Endodermal cell (in vitro differentiated cells): Measurements from ENCODE around the gene DYNLRB1. TPM values are rescaled to one million over a fixed set of nuclear protein-coding genes. Genes with fewer than 3 reads are reported as not detected.

ENCODE experiments used
- DNase-seq: peaks from one replicate; pipeline ENCODE4 v3.0.0-alpha.2; 2017
- H3K27ac ChIP-seq: 2 replicates; pipeline ENCODE4 v1.5.1; 2013; ENCODE audit warnings: mild to moderate bottlenecking, low read depth, low read length, moderate library complexity
- H3K27me3 ChIP-seq: 2 replicates; pipeline ENCODE4 v1.6.1; 2013; ENCODE audit warnings: mild to moderate bottlenecking, low read length, moderate library complexity; ENCODE audit not compliant: insufficient read depth, control insufficient read depth, poor library complexity, severe bottlenecking
- H3K36me3 ChIP-seq: 2 replicates; pipeline ENCODE4 v1.7.0; 2013; ENCODE audit warnings: mild to moderate bottlenecking, low read length, moderate library complexity; ENCODE audit not compliant: control insufficient read depth, insufficient read depth
- H3K4me1 ChIP-seq: one replicate; pipeline ENCODE4 v1.7.0; 2013; ENCODE audit warnings: low read length; ENCODE audit not compliant: control insufficient read depth, insufficient read depth
- H3K4me3 ChIP-seq: 2 replicates; pipeline ENCODE4 v1.5.1; 2013; ENCODE audit warnings: mild to moderate bottlenecking, low read length, moderate library complexity
- H3K9ac ChIP-seq: 2 replicates; pipeline ENCODE4 v1.6.1; 2013; ENCODE audit warnings: mild to moderate bottlenecking, low read length, moderate library complexity; ENCODE audit not compliant: poor library complexity, severe bottlenecking; ENCODE audit errors: extremely low read depth
- H3K9me3 ChIP-seq: 2 replicates; pipeline ENCODE4 v1.6.1; 2013; ENCODE audit warnings: mild to moderate bottlenecking, low read length, moderate library complexity; ENCODE audit not compliant: control insufficient read depth
- H3K27ac Mint-ChIP-seq: 2 replicates; pipeline ENCODE4 v1.8.0; 2020; ENCODE audit warnings: mixed read lengths
- H3K27me3 Mint-ChIP-seq: 2 replicates; pipeline ENCODE4 v1.8.0; 2021; ENCODE audit warnings: mild to moderate bottlenecking, mixed read lengths; ENCODE audit not compliant: insufficient read depth
- H3K36me3 Mint-ChIP-seq: 2 replicates; pipeline ENCODE4 v1.8.0; 2020; ENCODE audit warnings: low read depth, mixed read lengths
- H3K4me1 Mint-ChIP-seq: 2 replicates; pipeline ENCODE4 v1.8.0; 2020; ENCODE audit warnings: mixed read lengths
- H3K4me3 Mint-ChIP-seq: 2 replicates; pipeline ENCODE4 v1.8.0; 2020; ENCODE audit warnings: mild to moderate bottlenecking, moderate library complexity, mixed read lengths
- H3K9me3 Mint-ChIP-seq: 2 replicates; pipeline ENCODE4 v1.8.0; 2020; ENCODE audit warnings: mild to moderate bottlenecking, mixed read lengths
- CTCF ChIP-seq: fragments of 200-600 bp; sonication (generic); conservative IDR thresholded peaks from 2 replicates; pipeline ENCODE4 v1.5.0; 2021; ENCODE audit warnings: antibody characterized with exemption, mild to moderate bottlenecking
- WGBS, 2 experiments: methylation state at CpG; one replicate each; pipeline versions ENCODE4 v1.1.5 to v1.1.7; 2013; ENCODE audit warnings: missing lambda C conversion rate in 2 of 2, mixed read lengths in 1 of 2; ENCODE audit not compliant: insufficient coverage in 1 of 2, insufficient read length in 1 of 2; 5-methylcytosine and 5-hydroxymethylcytosine counted together
- total RNA-seq, 2 donors: library from RNA; stranded (reverse); fragmentation: NEBNext Ultra II Directional in 1 of 2; extraction: Animal tissue kit (Norgen Biotek cat#: 25700) in 1 of 2; gene quantifications; 2 replicates in 1 of 2; 3 replicates in 1 of 2; pipeline ENCODE4 v1.2.1, GENCODE V29; 2021

Gene DYNLRB1
- total RNA-seq, 2 donors from 2014 or later: 194 to 213 TPM

DNA sequence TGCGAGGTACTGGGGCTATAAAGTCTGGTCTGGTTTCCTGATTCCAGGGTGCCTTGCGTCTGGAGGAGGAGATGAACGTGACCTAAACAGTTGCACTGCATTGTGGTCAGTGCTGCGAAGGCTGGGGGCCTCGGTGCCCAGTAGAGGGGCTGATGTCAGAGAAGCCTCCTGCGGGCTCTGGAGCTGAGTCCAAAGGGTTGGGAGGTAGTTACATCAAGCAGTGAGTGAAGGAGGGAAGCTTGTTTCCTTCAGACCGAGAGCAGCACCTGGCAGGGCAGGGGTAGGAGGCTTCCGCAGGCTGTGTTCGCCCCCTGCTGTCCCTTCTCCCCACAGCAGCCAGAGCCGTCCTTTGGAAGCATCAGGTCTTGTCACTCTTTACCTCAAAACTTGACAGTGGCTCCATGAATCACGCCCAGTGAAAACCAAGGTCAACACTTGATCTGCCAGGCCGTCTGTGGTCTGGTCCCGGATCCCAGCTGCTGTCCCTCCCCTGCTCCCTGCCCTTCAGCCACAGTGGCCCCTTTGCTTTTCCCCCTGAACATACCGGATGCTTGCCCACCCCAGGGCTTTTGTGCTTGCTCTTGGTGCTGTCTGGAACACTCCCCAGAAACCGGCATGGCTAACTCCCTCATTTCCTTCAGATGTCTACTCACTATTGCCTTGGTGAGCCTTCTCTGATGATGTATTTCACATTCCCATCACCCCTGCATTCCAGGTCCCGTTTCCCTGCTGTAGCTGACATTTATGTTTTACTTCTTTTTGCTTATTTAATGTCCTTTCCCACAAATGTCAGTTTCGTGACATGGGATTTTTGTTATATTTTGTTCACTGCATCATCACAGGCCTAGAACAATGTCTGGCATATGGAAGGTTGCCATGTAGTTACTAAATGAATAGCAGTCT lies 7.0 kb downstream of the DYNLRB1 start:
- peaks cover 66% of the 10 kb centered on the region for H3K36me3 Mint-ChIP-seq
- WGBS, 2 experiments: 69 to 70% methylated on average over 11 to 17 of the region's 17 CpGs
- TF ChIP-seq CTCF: peak; percentile 92
- H3K27me3 Mint-ChIP-seq: no peaks in the 10 kb centered on the region
- no peaks in the 10 kb centered on the region for H3K9me3 Mint-ChIP-seq
- H3K36me3 ChIP-seq: peaks cover 76% of the 10 kb centered on the region
- no peaks in the 10 kb centered on the region for H3K9me3 ChIP-seq
- peak; percentile 92 for DNase-seq
- no peak overlapping the region for H3K9ac ChIP-seq
- peaks cover 22% of the 10 kb centered on the region for H3K4me1 Mint-ChIP-seq
- no peaks in the 10 kb centered on the region for H3K27me3 ChIP-seq
- peaks cover 3% of the 10 kb centered on the region for H3K4me1 ChIP-seq
- H3K27ac Mint-ChIP-seq: peak overlapping the region; percentile 88
- no peak overlapping the region for H3K4me3 Mint-ChIP-seq
- no peak overlapping the region for H3K4me3 ChIP-seq
- H3K27ac ChIP-seq: no peak overlapping the region

DNA sequence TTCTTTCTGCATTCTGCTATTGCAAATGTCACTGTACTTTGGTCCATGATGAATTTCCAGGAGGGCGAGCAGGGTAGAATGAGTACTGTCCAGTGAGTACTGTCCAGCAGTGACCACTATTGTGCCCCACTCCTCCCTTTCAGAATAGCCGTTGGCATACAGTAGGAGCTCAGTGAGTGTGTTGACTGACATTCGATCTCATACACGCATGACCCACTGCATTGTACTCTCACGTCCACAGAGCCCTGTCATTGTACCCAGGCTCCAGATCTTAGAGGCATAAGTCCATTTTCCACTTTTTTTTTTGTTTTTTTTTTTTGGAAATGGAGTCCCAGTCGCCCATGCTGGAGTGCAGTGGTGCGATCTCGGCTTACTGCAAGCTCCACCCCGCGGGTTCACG lies 8.2 kb downstream of the DYNLRB1 start:
- no peak overlapping the region for H3K27ac ChIP-seq
- no peaks in the 10 kb centered on the region for H3K9me3 Mint-ChIP-seq

DNA sequence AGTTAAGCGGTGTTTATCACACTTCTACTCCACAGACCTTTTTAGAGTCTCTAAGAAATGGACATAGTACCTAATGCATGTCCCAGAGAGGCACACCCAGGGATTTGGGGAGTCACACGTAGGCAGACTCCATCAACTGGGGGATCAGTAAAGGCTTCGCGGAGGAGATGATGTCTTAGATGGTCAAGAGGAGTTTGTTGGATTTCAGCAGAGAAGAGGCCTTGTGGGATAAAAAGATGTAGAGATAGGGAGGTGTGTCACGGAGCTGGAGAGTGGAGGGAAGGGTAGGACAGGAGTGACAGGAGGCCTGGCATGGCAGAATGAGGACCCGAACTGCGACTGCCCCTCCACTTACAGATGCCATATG lies 9.1 kb downstream of the DYNLRB1 start:
- Histone ChIP-seq H3K4me1 (peaks cover 3% of the 10 kb centered on the region), H3K9ac (no peak overlapping the region), H3K9me3 (no peaks in the 10 kb centered on the region), H3K27ac (no peak overlapping the region), H3K27me3 (no peaks in the 10 kb centered on the region), H3K4me3 (no peak overlapping the region), H3K36me3 (peaks cover 80% of the 10 kb centered on the region)
- Mint-ChIP-seq H3K4me1 (peaks cover 20% of the 10 kb centered on the region), H3K9me3 (no peaks in the 10 kb centered on the region), H3K36me3 (peaks cover 74% of the 10 kb centered on the region), H3K4me3 (no peak overlapping the region), H3K27ac (peak overlapping the region; percentile 12), H3K27me3 (no peaks in the 10 kb centered on the region)
- WGBS, 2 experiments: 91% methylated on average over 7 of the region's 7 CpGs
- no peak for TF ChIP-seq CTCF
- no peak for DNase-seq

More for the DNA sequence above, 8.2 kb downstream of the DYNLRB1 start:
- H3K9ac ChIP-seq: no peak overlapping the region
- Mint-ChIP-seq H3K4me3 (no peak overlapping the region), H3K27ac (peak overlapping the region; percentile 73), H3K27me3 (no peaks in the 10 kb centered on the region), H3K4me1 (peaks cover 20% of the 10 kb centered on the region), H3K36me3 (peaks cover 73% of the 10 kb centered on the region)
- H3K4me3 ChIP-seq: no peak overlapping the region
- 83 to 93% methylated on average over 5 to 11 of the region's 11 CpGs for WGBS, 2 experiments
- H3K9me3 ChIP-seq: no peaks in the 10 kb centered on the region
- peaks cover 3% of the 10 kb centered on the region for H3K4me1 ChIP-seq
- no peak for TF ChIP-seq CTCF
- peaks cover 80% of the 10 kb centered on the region for H3K36me3 ChIP-seq
- no peak for DNase-seq
- no peaks in the 10 kb centered on the region for H3K27me3 ChIP-seq
